HCT116 (cell line): Measurements from ENCODE around the gene CHST3. TPM values are rescaled to one million over a fixed set of nuclear protein-coding genes. Genes with fewer than 3 reads are reported as not detected.

Source experiments
- ATAC-seq: fragments of 200-7000 bp; cut with Tn5 transposase; 2 replicates; pipeline ENCODE4 v1.9.1; 2020; ENCODE audit warnings: mild to moderate bottlenecking, moderate library complexity
- BruUV-seq: library from RNA; stranded (reverse); fragments of 400-500 nt; replicated peaks from 2 replicates; lab custom pipeline; 2021; lab: Mats Ljungman, UMichigan
- CTCF ChIA-PET: fragments of 300-600 bp; sonication (Branson Sonifier 250); formaldehyde crosslinking; loops from one replicate; lab custom pipeline; 2021; ENCODE audit warnings: antibody characterized with exemption; lab: Charles Lee
- POLR2A ChIA-PET: fragments of 300-600, 350-600 bp; sonication (Branson Sonifier 250); formaldehyde crosslinking; loops from one replicate; lab custom pipeline; 2021; ENCODE audit warnings: antibody characterized with exemption; lab: Charles Lee
- RAD21 ChIA-PET, 2 experiments: fragments of 300-600 bp; sonication (Branson Sonifier 250); formaldehyde crosslinking; loops; one replicate each; lab custom pipeline; 2023; ENCODE audit warnings: low total read pairs in 2 of 2; ENCODE audit not compliant: uncharacterized antibody in 2 of 2, unreplicated experiment in 2 of 2, low non-redundant PET in 1 of 2; lab: Charles Lee
- DNase-seq: peaks from one replicate; pipeline ENCODE4 v3.0.0-alpha.2; 2010; ENCODE audit warnings: low read depth, low spot score
- H2AFZ ChIP-seq: fragments of 200-600 bp; shearing (Covaris generic), sonication (generic); 2 replicates; pipeline ENCODE4 v1.6.1; 2017; ENCODE audit warnings: low read depth, mixed run types, mixed read lengths, antibody characterized with exemption, low read length; ENCODE audit not compliant: poor library complexity, severe bottlenecking
- H3K27ac ChIP-seq: 2 replicates; pipeline ENCODE4 v1.5.1; 2012; ENCODE audit warnings: low read depth, low read length
- H3K27me3 ChIP-seq: fragments of 200-600 bp; sonication (generic); 2 replicates; pipeline ENCODE4 v1.6.1; 2016; ENCODE audit warnings: mixed run types, low read length, mixed read lengths; ENCODE audit not compliant: insufficient read depth
- H3K36me3 ChIP-seq, 2 experiments: fragments of 200-500 bp in 1 of 2; fragments of 200-600 bp in 1 of 2; sonication (Bioruptor generic) in 1 of 2; sonication (generic) in 1 of 2; 2 replicates each; pipeline versions ENCODE4 v1.5.1 to v1.6.1; 2014 to 2016; ENCODE audit warnings: low read length in 2 of 2, inconsistent platforms in 1 of 2, mixed read lengths in 1 of 2, mixed run types in 1 of 2; ENCODE audit not compliant: insufficient read depth in 2 of 2, control insufficient read depth in 1 of 2
- H3K4me1 ChIP-seq, 2 experiments: fragments of 200-600 bp in 1 of 2; sonication (generic) in 1 of 2; 2 replicates each; pipeline versions ENCODE4 v1.5.1 to v1.6.1; 2012 to 2017; ENCODE audit warnings: low read length in 2 of 2, inconsistent platforms in 1 of 2, mild to moderate bottlenecking in 1 of 2, mixed read lengths in 1 of 2, mixed run types in 1 of 2, moderate library complexity in 1 of 2; ENCODE audit not compliant: insufficient read depth in 2 of 2, control insufficient read depth in 1 of 2
- H3K4me2 ChIP-seq: fragments of 200-600 bp; sonication (generic); 2 replicates; pipeline ENCODE4 v1.6.1; 2017; ENCODE audit warnings: mixed run types, low read length, mixed read lengths
- H3K4me3 ChIP-seq, 2 experiments: fragments of 200-600 bp in 1 of 2; sonication (generic) in 1 of 2; replicated peaks in 1 of 2; 2 replicates each; pipeline ENCODE4 v1.5.1; 2011 to 2016; ENCODE audit warnings: low read length in 2 of 2, control low read depth in 1 of 2, low read depth in 1 of 2, mild to moderate bottlenecking in 1 of 2, mixed read lengths in 1 of 2, mixed run types in 1 of 2
- H3K79me2 ChIP-seq: fragments of 200-600 bp; sonication (generic); 2 replicates; pipeline ENCODE4 v1.6.1; 2017; ENCODE audit warnings: mild to moderate bottlenecking, mixed run types, low read length, moderate library complexity, mixed read lengths; ENCODE audit not compliant: insufficient read depth
- H3K9ac ChIP-seq: fragments of 200-600 bp; sonication (generic); 2 replicates; pipeline ENCODE4 v1.6.1; 2016; ENCODE audit warnings: low read length, mixed read lengths
- H3K9me2 ChIP-seq: fragments of 200-600 bp; sonication (generic), shearing (Covaris generic); 2 replicates; pipeline ENCODE4 v1.6.1; 2017; ENCODE audit warnings: mixed run types, mild to moderate bottlenecking, moderate library complexity; ENCODE audit not compliant: insufficient read depth
- H3K9me3 ChIP-seq, 2 experiments: fragments of 200-500 bp in 1 of 2; fragments of 200-600 bp in 1 of 2; sonication (Bioruptor generic) in 1 of 2; sonication (generic) in 1 of 2; 2 replicates each; pipeline ENCODE4 v1.6.1; 2014 to 2017; ENCODE audit warnings: low read length in 2 of 2, mixed read lengths in 2 of 2, inconsistent platforms in 1 of 2, low read depth in 1 of 2, mild to moderate bottlenecking in 1 of 2, mixed run types in 1 of 2, moderate library complexity in 1 of 2; ENCODE audit not compliant: control insufficient read depth in 1 of 2, insufficient read depth in 1 of 2
- H4K20me1 ChIP-seq: fragments of 200-600 bp; sonication (generic), shearing (Covaris generic); 2 replicates; pipeline ENCODE4 v1.6.1; 2017; ENCODE audit warnings: mixed run types, mild to moderate bottlenecking, moderate library complexity; ENCODE audit not compliant: insufficient read depth
- EGR1 ChIP-seq: IDR thresholded peaks from 2 replicates; pipeline ENCODE4 v1.6.1; 2012; ENCODE audit warnings: low read depth
- ELF1 ChIP-seq: IDR thresholded peaks from 2 replicates; pipeline ENCODE4 v1.6.1; 2012; ENCODE audit warnings: low read depth, borderline replicate concordance
- EZH2 ChIP-seq: fragments of 200-600 bp; sonication (generic); IDR thresholded peaks from 2 replicates; pipeline ENCODE4 v1.6.1; 2017; ENCODE audit warnings: antibody characterized with exemption, mixed run types
- EZH2phosphoT487 ChIP-seq: fragments of 200-600 bp; IDR thresholded peaks from 2 replicates; pipeline ENCODE4 v1.6.1; 2018; ENCODE audit warnings: antibody characterized with exemption, borderline replicate concordance
- FOSL1 ChIP-seq: IDR thresholded peaks from 2 replicates; pipeline ENCODE4 v1.6.1; 2012; ENCODE audit warnings: low read depth
- JUND ChIP-seq: IDR thresholded peaks from 2 replicates; pipeline ENCODE4 v1.6.1; 2012
- POLR2AphosphoS5 ChIP-seq: IDR thresholded peaks from 2 replicates; pipeline ENCODE4 v1.6.1; 2011; ENCODE audit warnings: mild to moderate bottlenecking, low read depth, low read length, moderate library complexity
- RAD21 ChIP-seq: IDR thresholded peaks from 2 replicates; pipeline ENCODE4 v1.6.1; 2012; ENCODE audit warnings: low read depth, mild to moderate bottlenecking
- SP1 ChIP-seq: IDR thresholded peaks from 2 replicates; pipeline ENCODE4 v1.6.1; 2012; ENCODE audit warnings: low read depth
- SRF ChIP-seq: IDR thresholded peaks from 2 replicates; pipeline ENCODE4 v1.6.1; 2012; ENCODE audit warnings: low read depth
- TCF7L2 ChIP-seq: IDR thresholded peaks from 2 replicates; pipeline ENCODE4 v1.7.0; 2011; ENCODE audit warnings: borderline replicate concordance, inconsistent platforms; ENCODE audit not compliant: insufficient read depth, insufficient read length; ENCODE audit errors: extremely low read depth
- YY1 ChIP-seq: IDR thresholded peaks from 2 replicates; pipeline ENCODE4 v1.6.1; 2011; ENCODE audit warnings: low read length, low read depth, moderate library complexity, mild to moderate bottlenecking; ENCODE audit not compliant: insufficient replicate concordance; ENCODE audit errors: extremely low read depth
- ZFX ChIP-seq: fragments of 450-650 bp; IDR thresholded peaks from 2 replicates; pipeline ENCODE4 v1.6.1; 2017
- ZNF274 ChIP-seq: fragments of 200-500 bp; sonication (Bioruptor generic); IDR thresholded peaks from 2 replicates; pipeline ENCODE4 v1.6.1; 2014; ENCODE audit warnings: mild to moderate bottlenecking, low read depth, low read length, inconsistent platforms
- intact Hi-C: fragments of 100-400 bp; cut with micrococcal nuclease; formaldehyde crosslinking; loops from 2 replicates; pipeline ENCODE4 v1.10.0; 2022
- total RNA-seq: library from RNA; stranded (reverse); gene quantifications from one replicate; pipeline ENCODE4 v1.2.1, GENCODE V29; 2021; ENCODE audit not compliant: unreplicated experiment
- TF ChIP-seq, protein P1 (sequence below): IDR thresholded peaks from 2 replicates; pipeline ENCODE4 v1.6.1; 2012; ENCODE audit warnings: low read depth
- TF ChIP-seq, protein P2 (sequence below), 3 experiments: fragments of 200-600 bp in 1 of 3; sonication (generic) in 1 of 3; IDR thresholded peaks in 2 of 3; conservative IDR thresholded peaks in 1 of 3; 2 replicates each; pipeline ENCODE4 v1.5.1; 2012 to 2017; ENCODE audit warnings: low read depth in 2 of 3, low read length in 2 of 3, antibody characterized with exemption in 1 of 3, borderline replicate concordance in 1 of 3, control low read depth in 1 of 3, mild to moderate bottlenecking in 1 of 3, mixed read lengths in 1 of 3, mixed run types in 1 of 3, moderate library complexity in 1 of 3; ENCODE audit not compliant: insufficient read depth in 1 of 3
- TF ChIP-seq, protein P3 (sequence below): IDR thresholded peaks from 2 replicates; pipeline ENCODE4 v1.6.1; 2012
- TF ChIP-seq, protein P4 (sequence below): IDR thresholded peaks from 2 replicates; pipeline ENCODE4 v1.6.1; 2012

The CHST3 gene
- total RNA-seq, 1 experiment from 2014 or later, result 10.6 TPM

DNA sequence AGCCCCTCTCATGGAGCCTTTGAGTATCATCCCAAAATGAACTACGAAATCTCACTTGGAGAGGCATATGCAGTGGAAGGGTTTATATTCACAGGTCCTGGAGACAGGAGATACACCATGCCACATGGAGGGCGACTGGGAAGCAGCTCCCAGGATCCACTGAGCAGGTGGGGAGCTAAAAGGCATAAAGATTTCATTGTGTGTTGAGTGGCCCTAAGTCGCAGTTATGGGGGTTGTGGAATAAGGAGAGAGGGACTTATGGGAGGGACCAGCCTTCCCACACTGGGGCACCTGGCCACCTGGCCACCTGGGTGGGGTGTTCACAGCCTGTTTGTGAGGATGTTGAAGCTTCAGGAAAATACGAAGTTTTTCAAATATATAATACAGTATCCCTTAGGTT lies 37.0 kb upstream of the CHST3 start:
- Histone ChIP-seq H3K4me3 (no peak overlapping the region), H3K9me2 (no peaks in the 10 kb centered on the region), H3K79me2 (no peaks in the 10 kb centered on the region), H3K27me3 (no peaks in the 10 kb centered on the region), H2AFZ (no peak overlapping the region), H3K36me3 (no peaks in the 10 kb centered on the region), H3K4me2 (no peak overlapping the region), H4K20me1 (no peaks in the 10 kb centered on the region), H3K9ac (no peak overlapping the region), H3K4me1 (no peaks in the 10 kb centered on the region)
- intact Hi-C loops, result no loop called here
- ATAC-seq, result no peak
- BruUV-seq, result no TSS peak
- CTCF ChIA-PET, result no interaction called here
- RAD21 ChIA-PET, result no interaction called here
- no peak for TF ChIP-seq ZNF274
- no peak for TF ChIP-seq ELF1
- TF ChIP-seq POLR2AphosphoS5, result no peak
- no peak for TF ChIP-seq EZH2phosphoT487
- TF ChIP-seq SRF, result no peak
- no peak for TF ChIP-seq TCF7L2
- TF ChIP-seq EZH2, result no peak
- no peak for TF ChIP-seq JUND
- no peak for TF ChIP-seq SP1
- no peak for TF ChIP-seq RAD21
- TF ChIP-seq FOSL1, result no peak
- no peak for TF ChIP-seq YY1
- TF ChIP-seq, protein P1, sequence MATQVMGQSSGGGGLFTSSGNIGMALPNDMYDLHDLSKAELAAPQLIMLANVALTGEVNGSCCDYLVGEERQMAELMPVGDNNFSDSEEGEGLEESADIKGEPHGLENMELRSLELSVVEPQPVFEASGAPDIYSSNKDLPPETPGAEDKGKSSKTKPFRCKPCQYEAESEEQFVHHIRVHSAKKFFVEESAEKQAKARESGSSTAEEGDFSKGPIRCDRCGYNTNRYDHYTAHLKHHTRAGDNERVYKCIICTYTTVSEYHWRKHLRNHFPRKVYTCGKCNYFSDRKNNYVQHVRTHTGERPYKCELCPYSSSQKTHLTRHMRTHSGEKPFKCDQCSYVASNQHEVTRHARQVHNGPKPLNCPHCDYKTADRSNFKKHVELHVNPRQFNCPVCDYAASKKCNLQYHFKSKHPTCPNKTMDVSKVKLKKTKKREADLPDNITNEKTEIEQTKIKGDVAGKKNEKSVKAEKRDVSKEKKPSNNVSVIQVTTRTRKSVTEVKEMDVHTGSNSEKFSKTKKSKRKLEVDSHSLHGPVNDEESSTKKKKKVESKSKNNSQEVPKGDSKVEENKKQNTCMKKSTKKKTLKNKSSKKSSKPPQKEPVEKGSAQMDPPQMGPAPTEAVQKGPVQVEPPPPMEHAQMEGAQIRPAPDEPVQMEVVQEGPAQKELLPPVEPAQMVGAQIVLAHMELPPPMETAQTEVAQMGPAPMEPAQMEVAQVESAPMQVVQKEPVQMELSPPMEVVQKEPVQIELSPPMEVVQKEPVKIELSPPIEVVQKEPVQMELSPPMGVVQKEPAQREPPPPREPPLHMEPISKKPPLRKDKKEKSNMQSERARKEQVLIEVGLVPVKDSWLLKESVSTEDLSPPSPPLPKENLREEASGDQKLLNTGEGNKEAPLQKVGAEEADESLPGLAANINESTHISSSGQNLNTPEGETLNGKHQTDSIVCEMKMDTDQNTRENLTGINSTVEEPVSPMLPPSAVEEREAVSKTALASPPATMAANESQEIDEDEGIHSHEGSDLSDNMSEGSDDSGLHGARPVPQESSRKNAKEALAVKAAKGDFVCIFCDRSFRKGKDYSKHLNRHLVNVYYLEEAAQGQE, result no peak
- no peak for TF ChIP-seq ZFX
- TF ChIP-seq, protein P2, sequence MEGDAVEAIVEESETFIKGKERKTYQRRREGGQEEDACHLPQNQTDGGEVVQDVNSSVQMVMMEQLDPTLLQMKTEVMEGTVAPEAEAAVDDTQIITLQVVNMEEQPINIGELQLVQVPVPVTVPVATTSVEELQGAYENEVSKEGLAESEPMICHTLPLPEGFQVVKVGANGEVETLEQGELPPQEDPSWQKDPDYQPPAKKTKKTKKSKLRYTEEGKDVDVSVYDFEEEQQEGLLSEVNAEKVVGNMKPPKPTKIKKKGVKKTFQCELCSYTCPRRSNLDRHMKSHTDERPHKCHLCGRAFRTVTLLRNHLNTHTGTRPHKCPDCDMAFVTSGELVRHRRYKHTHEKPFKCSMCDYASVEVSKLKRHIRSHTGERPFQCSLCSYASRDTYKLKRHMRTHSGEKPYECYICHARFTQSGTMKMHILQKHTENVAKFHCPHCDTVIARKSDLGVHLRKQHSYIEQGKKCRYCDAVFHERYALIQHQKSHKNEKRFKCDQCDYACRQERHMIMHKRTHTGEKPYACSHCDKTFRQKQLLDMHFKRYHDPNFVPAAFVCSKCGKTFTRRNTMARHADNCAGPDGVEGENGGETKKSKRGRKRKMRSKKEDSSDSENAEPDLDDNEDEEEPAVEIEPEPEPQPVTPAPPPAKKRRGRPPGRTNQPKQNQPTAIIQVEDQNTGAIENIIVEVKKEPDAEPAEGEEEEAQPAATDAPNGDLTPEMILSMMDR (IDR thresholded peaks at IDR 0.05 in 2 of 3, conservative IDR thresholded peaks at IDR 0.05 in 1 of 3; ENCODE audit: borderline replicate concordance in 1 of 3, insufficient read depth in 1 of 3, low read depth in 2 of 3, low read length in 2 of 3), result no peak
- TF ChIP-seq, protein P3, sequence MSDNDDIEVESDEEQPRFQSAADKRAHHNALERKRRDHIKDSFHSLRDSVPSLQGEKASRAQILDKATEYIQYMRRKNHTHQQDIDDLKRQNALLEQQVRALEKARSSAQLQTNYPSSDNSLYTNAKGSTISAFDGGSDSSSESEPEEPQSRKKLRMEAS, result no peak
- no peak for TF ChIP-seq EGR1
- TF ChIP-seq, protein P4, sequence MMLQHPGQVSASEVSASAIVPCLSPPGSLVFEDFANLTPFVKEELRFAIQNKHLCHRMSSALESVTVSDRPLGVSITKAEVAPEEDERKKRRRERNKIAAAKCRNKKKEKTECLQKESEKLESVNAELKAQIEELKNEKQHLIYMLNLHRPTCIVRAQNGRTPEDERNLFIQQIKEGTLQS, result no peak
- TF ChIP-seq, all 23 proteins: peak for 0
- DNase-seq, result no peak
- no peak overlapping the region for H3K27ac ChIP-seq
- peaks cover 0 to 2% of the 10 kb centered on the region in 2 experiments; a peak in 1 of 4 replicates for H3K9me3 ChIP-seq
- POLR2A ChIA-PET, result no interaction called here
